ENCODE results near the gene ANTXR1. TPM values are rescaled to one million over a fixed set of nuclear protein-coding genes. Genes with fewer than 3 reads are reported as not detected.
"Not testable (repeated sequence)": the region's sequence is repeated elsewhere in the genome, so short reads cannot be mapped to it uniquely, and the experiment has no call there.

The ANTXR1 gene
- total RNA-seq, 1 donor from 2014 or later, result not detected

DNA sequence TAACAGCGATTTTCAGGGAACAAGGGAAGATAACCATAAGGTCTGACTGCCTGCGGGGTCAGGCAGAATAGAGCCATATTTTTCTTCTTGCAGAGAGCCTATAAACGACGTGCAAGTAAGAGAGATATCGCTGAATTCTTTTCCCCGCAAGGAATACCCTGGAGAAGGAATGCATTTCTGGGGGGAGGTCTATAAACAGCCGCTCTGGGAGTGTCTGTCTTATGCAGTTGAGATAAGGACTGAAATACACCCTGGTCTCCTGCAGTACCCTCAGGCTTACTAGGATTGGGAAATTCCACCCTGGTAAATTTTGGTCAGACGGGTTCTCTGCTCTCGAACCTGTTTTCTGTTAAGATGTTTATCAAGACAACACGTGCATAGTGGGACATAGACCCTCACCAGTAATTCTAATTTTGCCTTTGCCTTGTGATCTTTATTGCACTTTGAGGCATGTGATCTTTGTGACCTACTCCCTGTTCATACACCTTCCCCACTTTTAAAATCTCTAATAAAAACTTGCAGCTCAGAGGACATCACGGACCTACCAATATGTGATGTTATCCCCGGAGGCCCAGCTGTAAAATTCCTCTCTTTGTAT lies 247.1 kb downstream of the ANTXR1 start:
- H3K4me1 Mint-ChIP-seq (ENCODE audit: low read depth); H3K4me3 Mint-ChIP-seq (ENCODE audit: low read depth); H3K27ac Mint-ChIP-seq; intact Hi-C loops (cut with micrococcal nuclease); DNase-seq (ENCODE audit: low spot score); H3K36me3 Mint-ChIP-seq (ENCODE audit: low read depth): not testable (repeated sequence)
- Mint-ChIP-seq H3K27me3 (ENCODE audit: low read depth) (peaks cover 13% of the 10 kb centered on the region), H3K9me3 (peaks cover 28% of the 10 kb centered on the region)

DNA sequence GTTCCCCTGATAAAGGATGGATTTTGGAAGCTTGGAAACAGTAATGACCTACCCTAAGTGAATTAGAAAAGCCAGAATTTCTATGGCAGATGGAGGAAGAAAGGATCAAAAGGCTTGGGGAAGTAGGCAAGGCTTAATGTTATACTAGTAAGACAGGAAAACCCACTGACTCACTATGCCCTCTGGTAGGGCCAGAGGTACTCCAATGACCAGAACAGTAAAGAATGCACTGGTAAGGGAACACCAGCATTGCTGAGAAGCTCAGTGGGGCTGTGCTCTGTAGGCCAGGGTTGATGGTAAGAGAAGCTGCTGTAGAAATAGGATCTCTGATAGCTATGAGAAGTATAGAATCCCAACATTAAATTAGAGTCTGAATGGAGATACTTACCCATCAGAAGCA lies 247.7 kb downstream of the ANTXR1 start:
- DNase-seq (ENCODE audit: low spot score), result no peak
- peaks cover 15% of the 10 kb centered on the region for H3K27me3 Mint-ChIP-seq (ENCODE audit: low read depth)
- intact Hi-C loops (cut with micrococcal nuclease), result no loop called here
- H3K4me3 Mint-ChIP-seq (ENCODE audit: low read depth), result no peak overlapping the region
- H3K9me3 Mint-ChIP-seq, result peaks cover 28% of the 10 kb centered on the region
- H3K4me1 Mint-ChIP-seq (ENCODE audit: low read depth), result no peaks in the 10 kb centered on the region
- H3K36me3 Mint-ChIP-seq (ENCODE audit: low read depth), result no peaks in the 10 kb centered on the region
- H3K27ac Mint-ChIP-seq, result no peak overlapping the region

GRCh38 chr2:69269330-69269729 lies 256.4 kb downstream of the ANTXR1 start:
- H3K27me3 Mint-ChIP-seq (ENCODE audit: low read depth), result peaks cover 36% of the 10 kb centered on the region
- H3K4me3 Mint-ChIP-seq (ENCODE audit: low read depth), result no peak overlapping the region
- no peak overlapping the region for H3K27ac Mint-ChIP-seq
- no peaks in the 10 kb centered on the region for H3K9me3 Mint-ChIP-seq
- H3K4me1 Mint-ChIP-seq (ENCODE audit: low read depth), result no peaks in the 10 kb centered on the region
- no peak for DNase-seq (ENCODE audit: low spot score)
- intact Hi-C loops (cut with micrococcal nuclease), result no loop called here
- no peaks in the 10 kb centered on the region for H3K36me3 Mint-ChIP-seq (ENCODE audit: low read depth)

- H3K4me1 Mint-ChIP-seq (ENCODE audit: low read depth), result no peaks in the 10 kb centered on the region
- intact Hi-C loops (cut with micrococcal nuclease), result no loop called here
- H3K27me3 Mint-ChIP-seq (ENCODE audit: low read depth), result peaks cover 39% of the 10 kb centered on the region
Observed at GRCh38 chr2:69271831-69272257, 258.9 kb downstream of the ANTXR1 start.

GRCh38 chr2:69272803-69273471 lies 260.0 kb downstream of the ANTXR1 start:
- Mint-ChIP-seq H3K36me3 (ENCODE audit: low read depth) (no peaks in the 10 kb centered on the region), H3K27ac (no peak overlapping the region), H3K9me3 (no peaks in the 10 kb centered on the region), H3K4me3 (ENCODE audit: low read depth) (no peak overlapping the region), H3K27me3 (ENCODE audit: low read depth) (peaks cover 46% of the 10 kb centered on the region), H3K4me1 (ENCODE audit: low read depth) (no peaks in the 10 kb centered on the region)
- intact Hi-C loops (cut with micrococcal nuclease), result no loop called here
- DNase-seq (ENCODE audit: low spot score), result no peak

More at GRCh38 chr2:69271831-69272257, 258.9 kb downstream of the ANTXR1 start:
- Mint-ChIP-seq H3K36me3 (ENCODE audit: low read depth) (no peaks in the 10 kb centered on the region), H3K9me3 (no peaks in the 10 kb centered on the region), H3K27ac (no peak overlapping the region), H3K4me3 (ENCODE audit: low read depth) (no peak overlapping the region)
- no peak for DNase-seq (ENCODE audit: low spot score)

GRCh38 chr2:69275490-69275889 lies 262.5 kb downstream of the ANTXR1 start:
- Mint-ChIP-seq H3K27ac (no peak overlapping the region), H3K27me3 (ENCODE audit: low read depth) (peaks cover 37% of the 10 kb centered on the region), H3K9me3 (no peaks in the 10 kb centered on the region), H3K4me1 (ENCODE audit: low read depth) (no peaks in the 10 kb centered on the region), H3K36me3 (ENCODE audit: low read depth) (no peaks in the 10 kb centered on the region), H3K4me3 (ENCODE audit: low read depth) (no peak overlapping the region)
- DNase-seq (ENCODE audit: low spot score), result no peak
- intact Hi-C loops (cut with micrococcal nuclease), result no loop called here

- Mint-ChIP-seq H3K9me3 (no peaks in the 10 kb centered on the region), H3K27ac (no peak overlapping the region), H3K36me3 (ENCODE audit: low read depth) (no peaks in the 10 kb centered on the region), H3K4me1 (ENCODE audit: low read depth) (no peaks in the 10 kb centered on the region), H3K4me3 (ENCODE audit: low read depth) (no peak overlapping the region), H3K27me3 (ENCODE audit: low read depth) (peaks cover 22% of the 10 kb centered on the region)
- intact Hi-C loops (cut with micrococcal nuclease), result no loop called here
- no peak for DNase-seq (ENCODE audit: low spot score)
Observed at GRCh38 chr2:69278366-69278765, 265.4 kb downstream of the ANTXR1 start.

DNA sequence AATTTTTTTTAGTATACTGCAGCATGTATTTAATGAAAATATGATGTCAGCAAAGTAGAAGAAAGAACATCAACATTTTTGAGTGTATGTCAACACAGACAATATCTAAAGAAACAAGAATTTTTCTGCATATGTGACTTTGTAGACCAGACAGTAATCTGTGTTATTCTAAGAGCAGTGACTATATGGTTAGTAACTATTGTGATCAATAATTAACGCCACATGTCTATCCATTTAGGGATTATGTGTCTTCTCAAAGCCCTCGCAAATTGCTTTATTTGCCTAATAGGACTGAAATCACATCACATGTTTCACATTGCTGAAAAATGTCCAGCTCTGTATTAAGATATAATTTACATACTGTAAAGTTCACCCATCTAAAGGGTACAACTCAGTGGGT lies 266.2 kb downstream of the ANTXR1 start:
- Mint-ChIP-seq H3K27ac (no peak overlapping the region), H3K4me3 (ENCODE audit: low read depth) (no peak overlapping the region), H3K4me1 (ENCODE audit: low read depth) (no peaks in the 10 kb centered on the region), H3K9me3 (no peaks in the 10 kb centered on the region), H3K27me3 (ENCODE audit: low read depth) (peaks cover 17% of the 10 kb centered on the region), H3K36me3 (ENCODE audit: low read depth) (no peaks in the 10 kb centered on the region)
- intact Hi-C loops (cut with micrococcal nuclease), result no loop called here
- no peak for DNase-seq (ENCODE audit: low spot score)

DNA sequence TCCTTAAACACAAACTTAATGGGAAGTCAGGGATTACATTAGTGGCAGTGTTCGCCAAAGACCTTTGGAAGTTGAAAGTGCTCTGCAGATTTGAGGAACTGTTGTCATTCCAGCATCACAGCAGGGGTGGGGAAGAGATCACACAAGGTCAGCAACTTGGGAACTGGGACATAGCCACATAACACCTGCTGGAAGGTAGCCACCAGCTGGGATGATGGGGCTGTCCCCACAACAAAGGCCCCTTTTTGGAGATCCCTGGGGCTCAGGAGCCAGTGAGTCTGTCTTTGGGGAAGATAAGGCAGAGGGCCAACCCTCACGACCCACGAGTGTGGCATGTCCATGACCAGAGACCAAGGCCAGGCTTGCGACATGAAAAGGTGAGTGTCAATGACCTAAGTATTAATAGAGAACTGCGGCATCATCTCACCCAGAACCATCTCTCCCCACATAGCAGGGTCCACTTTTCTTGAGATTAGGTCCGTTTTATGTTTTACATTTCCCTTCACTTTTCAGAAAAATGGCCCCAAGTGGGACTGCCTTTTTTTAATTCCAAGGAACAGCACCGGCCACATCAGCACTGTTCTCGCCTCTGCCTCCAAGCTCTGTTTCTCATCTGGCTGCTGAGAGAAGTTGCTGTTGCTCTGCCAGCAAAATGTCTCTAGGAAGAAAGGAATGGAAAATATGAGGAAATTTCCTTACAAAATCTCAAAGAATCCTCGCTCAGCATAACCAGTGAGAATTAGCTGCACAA lies 267.1 kb downstream of the ANTXR1 start:
- H3K27ac Mint-ChIP-seq, result no peak overlapping the region
- intact Hi-C loops (cut with micrococcal nuclease), result no loop called here
- no peaks in the 10 kb centered on the region for H3K9me3 Mint-ChIP-seq
- no peak overlapping the region for H3K4me3 Mint-ChIP-seq (ENCODE audit: low read depth)
- no peak for DNase-seq (ENCODE audit: low spot score)
- H3K27me3 Mint-ChIP-seq (ENCODE audit: low read depth), result peaks cover 14% of the 10 kb centered on the region
- H3K36me3 Mint-ChIP-seq (ENCODE audit: low read depth), result no peaks in the 10 kb centered on the region
- no peaks in the 10 kb centered on the region for H3K4me1 Mint-ChIP-seq (ENCODE audit: low read depth)

DNA sequence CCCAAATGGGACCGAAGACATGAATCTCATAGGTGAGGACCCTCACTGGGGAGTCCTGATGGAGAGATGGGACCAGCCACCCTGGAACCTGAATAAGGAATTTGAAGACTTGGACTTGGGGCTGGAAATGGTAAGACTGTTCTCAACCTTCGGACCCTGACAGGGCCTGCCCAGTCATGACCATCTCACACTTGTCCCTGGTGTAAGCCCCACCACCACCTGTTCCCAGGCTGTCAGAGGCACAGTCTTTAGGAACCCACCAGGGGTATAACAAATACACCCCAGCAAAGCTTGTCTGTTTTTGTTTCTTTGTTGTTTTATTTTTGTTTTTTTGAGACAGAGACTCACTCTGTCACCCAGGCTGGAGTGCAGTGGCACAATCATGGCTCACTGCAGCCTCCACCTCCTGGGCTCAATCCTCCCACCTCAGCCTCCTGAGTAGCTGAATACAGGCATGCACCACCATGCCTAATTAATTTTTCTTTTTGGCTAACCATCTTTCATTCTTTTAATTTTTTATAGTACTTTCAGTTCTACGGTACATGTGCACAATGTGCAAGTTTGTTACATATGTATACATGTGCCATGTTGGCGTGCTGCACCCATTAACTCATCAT lies 267.9 kb downstream of the ANTXR1 start:
- intact Hi-C loops (cut with micrococcal nuclease), result no loop called here
- DNase-seq (ENCODE audit: low spot score), result no peak

GRCh38 chr2:69285379-69285894 lies 272.5 kb downstream of the ANTXR1 start:
- intact Hi-C loops (cut with micrococcal nuclease), result no loop called here
- no peaks in the 10 kb centered on the region for H3K9me3 Mint-ChIP-seq
- no peak overlapping the region for H3K4me3 Mint-ChIP-seq (ENCODE audit: low read depth)

More for the DNA sequence above, 267.9 kb downstream of the ANTXR1 start:
- Mint-ChIP-seq H3K27ac (no peak overlapping the region), H3K4me1 (ENCODE audit: low read depth) (no peaks in the 10 kb centered on the region), H3K9me3 (no peaks in the 10 kb centered on the region), H3K4me3 (ENCODE audit: low read depth) (no peak overlapping the region), H3K36me3 (ENCODE audit: low read depth) (no peaks in the 10 kb centered on the region), H3K27me3 (ENCODE audit: low read depth) (peaks cover 12% of the 10 kb centered on the region)

DNA sequence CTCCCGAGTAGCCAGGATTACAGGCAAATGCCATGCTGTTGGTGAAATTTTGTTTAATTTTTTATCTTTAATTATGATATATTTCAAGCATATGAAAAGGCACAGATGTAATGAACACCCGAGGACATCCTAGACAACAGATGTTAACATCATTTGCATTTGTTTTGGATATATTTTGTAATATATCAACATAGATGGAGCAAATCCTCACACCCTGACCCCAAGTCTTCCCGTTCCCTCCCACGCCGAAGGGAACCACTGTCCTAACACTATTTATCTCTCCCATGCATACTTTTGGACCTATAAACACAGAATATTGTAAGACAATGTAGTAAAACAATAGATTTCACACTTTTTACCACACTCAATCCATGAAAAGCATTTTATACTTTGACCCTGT lies 274.6 kb downstream of the ANTXR1 start:
- H3K4me1 Mint-ChIP-seq (ENCODE audit: low read depth), result no peaks in the 10 kb centered on the region
- no peak overlapping the region for H3K4me3 Mint-ChIP-seq (ENCODE audit: low read depth)
- no peaks in the 10 kb centered on the region for H3K9me3 Mint-ChIP-seq
- H3K36me3 Mint-ChIP-seq (ENCODE audit: low read depth), result no peaks in the 10 kb centered on the region
- H3K27me3 Mint-ChIP-seq (ENCODE audit: low read depth), result peaks cover 17% of the 10 kb centered on the region
- no peak for DNase-seq (ENCODE audit: low spot score)
- intact Hi-C loops (cut with micrococcal nuclease), result no loop called here
- H3K27ac Mint-ChIP-seq, result no peak overlapping the region

More at GRCh38 chr2:69285379-69285894, 272.5 kb downstream of the ANTXR1 start:
- H3K27me3 Mint-ChIP-seq (ENCODE audit: low read depth), result peaks cover 5% of the 10 kb centered on the region
- no peaks in the 10 kb centered on the region for H3K4me1 Mint-ChIP-seq (ENCODE audit: low read depth)
- H3K36me3 Mint-ChIP-seq (ENCODE audit: low read depth), result no peaks in the 10 kb centered on the region
- no peak overlapping the region for H3K27ac Mint-ChIP-seq
- no peak for DNase-seq (ENCODE audit: low spot score)
